GM18517 (cell line): ENCODE measurements around the gene SPEG.
A peak's percentile ranks its signal among the peaks of the same experiment; 100 is the strongest.
"Not testable (repeated sequence)": the region's sequence is repeated elsewhere in the genome, so short reads cannot be mapped to it uniquely, and the experiment has no call there.

Source experiments
- ATAC-seq: cut with Tn5 transposase; IDR thresholded peaks from one replicate; pipeline ENCODE4 v1.9.1; 2021; ENCODE audit warnings: mild to moderate bottlenecking, moderate library complexity; ENCODE audit not compliant: unreplicated experiment

Gene SPEG

DNA sequence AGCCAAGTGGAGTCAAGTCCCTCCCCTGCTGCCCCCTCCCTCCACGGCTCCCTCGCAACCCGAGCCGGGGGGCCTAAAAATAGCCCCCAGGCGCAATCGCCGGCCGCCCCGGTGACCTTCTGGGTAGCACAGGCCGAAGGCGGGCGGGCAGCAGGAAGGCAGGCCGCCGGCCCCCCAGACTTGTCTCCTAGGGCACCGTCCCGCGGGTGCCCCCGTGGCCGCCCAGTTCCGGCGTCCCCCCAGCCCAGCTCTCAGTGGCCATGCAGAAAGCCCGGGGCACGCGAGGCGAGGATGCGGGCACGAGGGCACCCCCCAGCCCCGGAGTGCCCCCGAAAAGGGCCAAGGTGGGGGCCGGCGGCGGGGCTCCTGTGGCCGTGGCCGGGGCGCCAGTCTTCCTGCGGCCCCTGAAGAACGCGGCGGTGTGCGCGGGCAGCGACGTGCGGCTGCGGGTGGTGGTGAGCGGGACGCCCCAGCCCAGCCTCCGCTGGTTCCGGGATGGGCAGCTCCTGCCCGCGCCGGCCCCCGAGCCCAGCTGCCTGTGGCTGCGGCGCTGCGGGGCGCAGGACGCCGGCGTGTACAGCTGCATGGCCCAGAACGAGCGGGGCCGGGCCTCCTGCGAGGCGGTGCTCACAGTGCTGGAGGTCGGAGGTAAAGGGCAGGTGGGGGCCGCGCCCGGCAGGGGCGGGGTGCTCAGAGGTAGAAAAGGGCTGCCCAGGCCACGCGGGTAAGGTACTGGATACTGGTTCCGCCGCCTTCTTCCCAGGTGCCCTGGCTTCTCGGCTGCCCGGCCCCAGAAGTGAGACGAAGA, at the start of gene SPEG:
TSS of gene SPEG (plus strand) at position 126 of the 808 bp plus-strand sequence. CDS start at position 261, 135 bp downstream.
- no peak for ATAC-seq

DNA sequence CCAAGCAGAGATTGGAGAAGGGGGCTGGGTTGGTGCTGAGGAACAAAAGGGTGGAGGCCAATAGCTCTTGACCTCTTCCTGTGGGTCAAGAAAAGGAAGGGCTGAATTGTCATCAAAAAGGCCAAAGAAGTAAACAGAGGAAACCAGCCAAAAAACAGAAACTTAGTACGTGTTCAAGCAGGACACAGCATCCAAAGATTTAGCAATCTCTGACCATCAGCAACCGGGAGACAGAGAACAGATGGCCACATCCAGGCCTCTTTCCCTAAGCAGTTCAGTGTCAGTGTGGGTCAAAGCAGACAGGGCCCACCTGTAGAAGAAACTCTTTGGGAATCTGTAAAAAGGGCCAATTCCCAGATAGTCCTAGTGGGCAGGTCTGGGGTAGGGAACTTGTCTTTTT, 49.8 kb upstream of the SPEG start:
- no peak for ATAC-seq

DNA sequence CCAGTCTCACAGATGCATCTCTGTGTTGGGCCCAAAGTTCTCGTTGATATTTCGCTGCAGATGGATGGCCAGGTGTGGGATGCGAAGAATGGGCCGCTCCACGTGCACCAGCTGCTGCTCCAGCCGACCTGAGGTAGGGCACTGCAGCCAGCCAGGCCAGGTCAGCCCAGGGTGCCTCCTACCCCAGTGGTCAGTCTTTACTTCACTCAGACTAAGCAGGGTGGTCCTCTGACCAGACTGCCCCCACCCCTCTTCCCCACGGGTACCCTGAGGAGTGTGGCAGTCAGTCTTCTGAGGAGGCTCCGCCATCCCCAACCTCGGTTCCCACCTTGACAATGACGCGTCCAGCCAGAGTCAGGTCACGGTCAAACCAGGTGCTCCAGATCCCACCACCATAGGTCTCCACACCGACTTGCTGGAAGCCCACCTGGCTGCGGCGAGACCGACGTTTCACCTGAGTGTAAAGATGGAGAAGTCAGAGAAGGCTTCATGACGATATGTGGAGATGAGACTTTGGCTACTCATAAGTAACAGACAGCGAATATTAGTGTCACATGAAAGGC, 48.6 kb upstream of the SPEG start:
- no peak for ATAC-seq

GRCh38 chr2:219386532-219387280, 47.9 kb upstream of the SPEG start:
- no peak for ATAC-seq

DNA sequence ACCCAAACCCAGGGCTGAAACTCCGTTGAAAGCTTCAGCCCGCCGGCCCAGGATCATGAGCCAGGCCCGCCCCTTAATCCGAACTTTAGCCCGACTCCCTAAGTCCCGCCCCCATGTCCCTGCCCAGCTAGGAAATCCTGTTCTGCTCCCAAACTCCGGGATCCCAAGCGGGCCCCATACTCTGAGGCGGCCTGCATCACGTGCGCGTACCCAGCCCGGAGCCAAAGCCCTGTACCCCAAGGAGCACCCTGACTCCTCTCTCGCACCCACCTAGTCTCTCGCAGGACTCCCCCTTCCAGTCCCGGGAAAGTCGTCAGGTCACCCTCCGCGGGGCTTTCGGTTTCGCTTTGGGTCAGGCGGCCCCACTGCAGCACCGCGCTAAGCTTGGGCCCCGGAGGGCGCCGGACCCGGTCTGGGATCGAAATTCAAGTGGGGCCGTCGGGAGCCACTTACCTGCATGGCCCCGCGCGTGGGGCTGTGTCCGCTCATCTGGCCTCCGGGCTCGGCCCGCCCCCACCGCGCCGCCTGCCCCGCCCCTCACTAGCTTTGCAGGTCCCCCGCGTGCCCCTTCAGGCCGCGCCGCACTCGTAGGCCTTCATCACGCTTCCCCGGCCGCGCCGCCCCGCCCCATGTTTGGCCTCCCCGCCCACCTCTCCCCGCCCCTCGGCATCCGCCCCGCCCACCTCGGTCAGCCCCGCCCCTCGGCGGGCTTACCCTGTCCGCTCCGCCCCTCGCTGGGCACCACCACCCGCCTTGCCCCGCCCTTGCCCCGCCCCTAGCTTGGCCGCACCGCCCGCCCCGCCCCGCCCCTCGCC, 47.1 kb upstream of the SPEG start, which contains the start of gene DNPEP:
TSS of gene DNPEP (minus strand) at position 607 of the 815 bp plus-strand sequence. CDS start at position 489, 118 bp downstream.
- peak; percentile 68 for ATAC-seq

DNA sequence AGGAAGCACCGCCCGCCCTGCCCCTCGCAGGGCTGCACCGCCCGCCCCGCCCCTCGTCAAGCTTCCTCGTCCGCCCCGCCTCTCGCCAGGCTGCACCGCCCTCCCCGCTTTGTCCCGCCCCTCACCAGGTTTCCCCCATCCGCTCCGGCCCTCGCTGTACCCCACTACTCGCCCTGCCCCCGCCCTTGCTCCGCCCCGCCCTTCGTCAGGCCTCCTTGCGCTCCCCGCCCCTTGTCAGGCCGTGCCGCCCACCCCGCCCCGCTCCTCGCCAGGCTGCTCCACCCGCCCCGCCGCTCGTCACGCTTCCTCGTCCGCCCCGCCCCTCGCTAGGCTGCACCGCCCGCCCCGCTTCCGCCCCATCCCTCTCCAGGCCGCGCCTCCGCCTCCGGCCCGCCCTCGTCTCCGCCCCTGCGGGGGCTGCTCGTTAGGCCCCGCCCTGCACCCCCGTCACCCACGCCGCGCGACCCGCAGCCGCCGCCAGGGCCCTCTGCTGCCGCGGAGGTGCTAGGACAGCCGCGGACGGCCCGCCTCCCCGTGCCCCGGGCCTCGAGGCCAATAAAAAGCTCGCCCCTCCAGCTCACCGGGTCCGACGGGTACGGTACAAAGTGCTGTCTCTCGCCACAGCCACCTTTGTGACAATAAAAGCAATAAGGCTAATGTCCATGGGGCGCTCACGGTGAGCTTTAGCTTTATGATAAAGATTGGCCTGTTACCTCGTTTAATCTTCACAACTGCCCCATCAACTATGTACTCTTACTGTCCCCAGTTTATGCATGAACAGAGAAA, 46.3 kb upstream of the SPEG start:
- ATAC-seq, result peak; percentile 65

GRCh38 chr2:219388907-219389156, 45.8 kb upstream of the SPEG start:
- ATAC-seq, result no peak

- no peak for ATAC-seq
These were observed 41.9 kb upstream of the SPEG start for GRCh38 chr2:219392754-219393153.

GRCh38 chr2:219395056-219395455, 39.6 kb upstream of the SPEG start:
- not testable (repeated sequence) for ATAC-seq

DNA sequence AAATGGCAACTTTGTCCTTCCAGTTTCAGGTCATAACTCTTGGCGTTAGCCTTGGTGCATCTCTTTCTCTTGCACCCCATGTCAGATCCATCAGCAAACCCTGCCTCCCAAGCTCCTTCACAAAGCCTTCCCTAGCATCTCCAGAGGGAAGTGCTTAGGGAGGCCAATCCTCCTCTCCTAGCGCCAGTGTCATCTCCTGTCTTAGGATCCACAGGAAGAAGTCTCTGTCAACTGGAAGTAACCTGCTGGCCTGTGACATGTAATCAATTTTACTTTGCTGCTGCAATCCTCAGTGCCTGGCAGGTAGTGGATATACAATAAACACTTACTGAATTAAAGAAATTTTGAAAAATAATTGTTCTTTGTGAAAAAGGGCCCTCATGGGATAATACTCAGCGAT, 39.0 kb upstream of the SPEG start:
- ATAC-seq, result no peak

DNA sequence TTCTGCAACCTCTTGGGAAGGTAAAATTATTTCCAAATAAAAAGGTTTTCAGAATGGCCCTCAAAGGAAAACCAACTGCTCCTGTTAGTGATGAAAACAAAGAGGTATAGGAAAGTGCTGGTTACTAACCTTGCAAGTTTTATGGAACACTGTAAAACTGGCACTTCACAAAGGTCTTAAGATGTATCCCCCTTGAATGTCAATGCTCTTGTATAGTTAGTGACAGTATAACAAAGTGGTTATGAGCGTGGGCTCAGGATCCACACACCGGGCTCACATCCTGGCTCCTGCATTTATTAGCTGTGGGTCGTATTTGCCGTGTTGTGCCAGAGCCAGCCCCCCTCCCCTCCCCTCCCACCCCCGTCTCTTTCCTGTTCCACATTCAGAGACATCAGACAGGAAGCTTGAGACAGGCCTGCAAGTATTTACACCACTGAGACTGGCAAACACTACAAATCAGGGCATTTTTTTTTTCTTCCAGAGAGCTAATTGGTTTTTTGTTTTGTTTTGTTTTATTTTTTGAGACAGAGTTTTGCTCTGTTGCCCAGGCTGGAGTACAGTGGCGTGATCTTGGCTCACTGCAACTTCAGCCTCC, 37.7 kb upstream of the SPEG start:
- ATAC-seq, result no peak

DNA sequence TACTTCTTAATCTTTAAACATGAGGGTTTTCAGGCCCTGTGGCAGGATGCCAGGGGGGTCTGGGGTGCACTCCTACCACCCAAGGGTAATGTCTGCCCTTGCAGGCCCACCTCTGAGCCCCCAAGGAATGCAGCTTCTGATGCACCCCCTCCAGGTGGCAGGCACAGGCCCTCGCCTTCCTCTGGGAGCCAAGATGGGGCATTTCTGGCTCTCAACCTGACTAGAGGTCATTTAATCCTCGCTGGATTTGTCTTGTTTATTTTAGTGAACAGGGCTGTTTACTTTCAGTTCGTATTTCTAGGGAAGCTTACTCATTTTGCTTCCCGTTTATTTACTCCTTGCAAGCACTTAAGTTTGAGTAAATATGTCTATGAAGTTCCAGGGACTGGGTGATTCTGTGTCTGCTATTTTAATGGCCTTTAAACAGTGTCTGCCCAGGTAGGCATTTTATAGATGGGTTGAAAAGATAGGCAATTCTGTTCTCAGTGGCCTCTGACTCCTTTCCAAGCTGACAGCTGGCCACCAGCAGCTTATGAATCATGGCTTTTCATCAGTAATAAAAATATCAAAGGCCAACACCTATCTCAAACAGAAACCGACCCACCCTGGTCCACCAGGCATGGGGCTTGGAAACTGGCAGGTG, 35.8 kb upstream of the SPEG start:
- ATAC-seq, result no peak

DNA sequence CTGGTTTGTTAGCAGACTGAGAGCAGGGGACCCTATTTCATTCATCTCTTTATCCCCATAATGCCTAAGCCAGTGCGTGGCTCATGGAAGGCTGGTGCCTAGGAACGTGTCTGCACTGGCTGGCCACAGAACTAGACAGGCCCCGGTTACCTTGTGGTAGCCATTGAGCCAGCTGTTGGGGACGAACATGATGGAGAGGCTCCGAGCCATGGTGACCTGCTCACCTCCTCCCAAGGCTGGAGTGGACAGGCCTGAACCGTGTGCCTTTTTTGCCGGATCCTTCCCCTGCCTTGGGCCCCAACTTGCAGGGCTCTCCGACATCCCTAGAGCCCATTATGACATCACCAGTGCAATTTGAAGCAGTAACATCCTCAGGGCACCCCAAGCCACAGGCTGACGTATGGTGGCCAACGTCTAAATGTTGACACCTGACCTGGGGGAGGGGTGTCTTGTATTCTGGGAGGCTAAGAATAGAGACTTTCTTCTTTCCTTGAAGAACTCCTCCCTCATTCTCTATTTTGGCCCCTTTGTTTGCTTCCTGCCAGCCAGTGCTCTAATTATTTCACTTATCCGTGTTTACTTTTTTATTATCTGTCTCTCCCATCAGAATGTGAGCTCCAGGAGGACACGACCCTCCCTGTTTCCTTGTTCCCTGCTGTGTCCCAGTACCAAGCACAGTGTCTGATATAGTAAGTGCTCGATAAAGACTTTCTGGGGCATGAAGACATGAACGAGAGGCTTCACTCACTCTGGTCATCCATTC, 34.7 kb upstream of the SPEG start:
- ATAC-seq, result no peak

- ATAC-seq, result no peak
These were observed 34.1 kb upstream of the SPEG start for GRCh38 chr2:219400562-219400961.

GRCh38 chr2:219401606-219402005, 33.0 kb upstream of the SPEG start:
- ATAC-seq, result no peak

- peak; percentile 59 for ATAC-seq
These were observed 31.8 kb upstream of the SPEG start for GRCh38 chr2:219402665-219403515.

- ATAC-seq, result no peak
These were observed 30.8 kb upstream of the SPEG start for GRCh38 chr2:219403861-219404260.
